HepG2 (cell line): ENCODE measurements around the gene GNB1. TPM values are rescaled to one million over a fixed set of nuclear protein-coding genes. Genes with fewer than 3 reads are reported as not detected.

Source experiments
- ATAC-seq: fragments of 200-7000 bp; cut with Tn5 transposase; 3 replicates; pipeline ENCODE4 v1.9.1; 2020; ENCODE audit warnings: mild to moderate bottlenecking, moderate library complexity
- BruUV-seq: library from RNA; stranded (reverse); fragments of 400-500 nt; replicated peaks from 2 replicates; lab custom pipeline; 2021; lab: Mats Ljungman, UMichigan
- CTCF ChIA-PET: fragments of 300-600 bp; formaldehyde crosslinking; extraction: SDS; loops from one replicate; lab custom pipeline; 2021; ENCODE audit warnings: low total read pairs, inconsistent platforms, low intra/inter-chr PET ratio; lab: Yijun Ruan, JAX
- POLR2A ChIA-PET: fragments of 350-600 bp; sonication (Branson Sonifier 250); formaldehyde crosslinking; loops from one replicate; lab custom pipeline; 2020; ENCODE audit warnings: antibody characterized with exemption, inconsistent platforms; lab: Yijun Ruan, JAX
- DNase-seq: peaks from one replicate; pipeline ENCODE4 v3.0.0-alpha.2; 2015; ENCODE audit warnings: low spot score
- FAIRE-seq: peaks from 3 replicates; lab custom pipeline; 2011; peaks lifted over from hg19 to GRCh38; lab: Jason Lieb, UNC
- H2AFZ ChIP-seq: one replicate; pipeline ENCODE4 v1.6.1; 2011; ENCODE audit warnings: low read length, inconsistent platforms
- H3K27ac ChIP-seq: fragments of 300-600 bp; 3 replicates; pipeline ENCODE4 v1.8.0; 2011; ENCODE audit warnings: mixed run types, mild to moderate bottlenecking, mixed read lengths, low read length, inconsistent platforms; ENCODE audit not compliant: insufficient read depth; ENCODE audit errors: extremely low read length
- H3K27me3 ChIP-seq, 2 experiments: fragments of 200-600 bp in 1 of 2; 2 replicates in 1 of 2; 3 replicates in 1 of 2; pipeline versions ENCODE4 v1.6.0 to v1.8.0; 2011; ENCODE audit warnings: low read length in 2 of 2, mild to moderate bottlenecking in 2 of 2, moderate library complexity in 2 of 2, inconsistent platforms in 1 of 2; ENCODE audit not compliant: insufficient read depth in 2 of 2, control insufficient read depth in 1 of 2
- H3K36me3 ChIP-seq, 2 experiments: fragments of 200-600 bp in 1 of 2; replicated peaks in 1 of 2; 2 replicates in 1 of 2; 3 replicates in 1 of 2; pipeline versions ENCODE4 v1.5.1 to v1.8.0; 2011; ENCODE audit warnings: low read length in 2 of 2, inconsistent platforms in 1 of 2; ENCODE audit not compliant: insufficient read depth in 2 of 2, control insufficient read depth in 1 of 2
- H3K4me1 ChIP-seq: 2 replicates; pipeline ENCODE4 v1.5.1; 2012; ENCODE audit warnings: low read length, inconsistent platforms; ENCODE audit not compliant: insufficient read depth
- H3K4me2 ChIP-seq: 2 replicates; pipeline ENCODE4 v1.6.0; 2011; ENCODE audit warnings: low read depth, low read length, inconsistent platforms
- H3K4me3 ChIP-seq, 3 experiments: fragments of 200-600 bp in 1 of 3; sonication (generic), shearing (Covaris generic) in 1 of 3; replicated peaks in 1 of 3; 2 replicates each; pipeline ENCODE4 v1.5.1; 2011 to 2016; ENCODE audit warnings: low read length in 3 of 3, inconsistent platforms in 2 of 3, low read depth in 2 of 3, mild to moderate bottlenecking in 2 of 3, control low read depth in 1 of 3, mixed read lengths in 1 of 3; ENCODE audit not compliant: insufficient read depth in 1 of 3
- H3K79me2 ChIP-seq: one replicate; pipeline ENCODE4 v1.6.1; 2011; ENCODE audit warnings: low read length, inconsistent platforms; ENCODE audit not compliant: insufficient read depth
- H3K9ac ChIP-seq: 2 replicates; pipeline ENCODE4 v1.6.0; 2011; ENCODE audit warnings: mild to moderate bottlenecking, low read depth, low read length, inconsistent platforms; ENCODE audit not compliant: insufficient read depth
- H3K9me3 ChIP-seq: 2 replicates; pipeline ENCODE4 v1.5.1; 2012; ENCODE audit warnings: mild to moderate bottlenecking, low read length
- H4K20me1 ChIP-seq: 2 replicates; pipeline ENCODE4 v1.6.0; 2011; ENCODE audit warnings: inconsistent platforms, mild to moderate bottlenecking, low read length, moderate library complexity; ENCODE audit not compliant: insufficient read depth
- ATF2 ChIP-seq: sonication (generic); formaldehyde crosslinking; IDR thresholded peaks from 2 replicates; pipeline ENCODE4 v1.4.0; 2020; ENCODE audit warnings: missing genetic modification reagents
- FOXM1 ChIP-seq: sonication (generic); formaldehyde crosslinking; IDR thresholded peaks from 2 replicates; pipeline ENCODE4 v1.5.0; 2020; ENCODE audit warnings: missing genetic modification reagents
- GATA4 ChIP-seq: sonication (generic); IDR thresholded peaks from 2 replicates; pipeline ENCODE4 v1.6.1; 2016; ENCODE audit warnings: antibody characterized with exemption, low read depth, borderline replicate concordance
- GTF3A ChIP-seq: sonication (generic); formaldehyde crosslinking; conservative IDR thresholded peaks from 2 replicates; pipeline ENCODE4 v1.4.0; 2020; ENCODE audit warnings: mild to moderate bottlenecking, missing genetic modification reagents
- HNF1A ChIP-seq, 2 experiments: sonication (generic) in 1 of 2; formaldehyde crosslinking in 1 of 2; IDR thresholded peaks; 2 replicates each; pipeline versions ENCODE4 v1.4.0 to v1.6.1; 2016 to 2020; ENCODE audit warnings: borderline replicate concordance in 1 of 2, low read depth in 1 of 2, mild to moderate bottlenecking in 1 of 2, missing genetic modification reagents in 1 of 2
- HNRNPL ChIP-seq: fragments of 200-400 bp; formaldehyde crosslinking; IDR thresholded peaks from 2 replicates; pipeline ENCODE4 v1.6.1; 2017; ENCODE audit warnings: mild to moderate bottlenecking, low read depth, low read length
- SOX6 ChIP-seq, 2 experiments: fragments of 450-650 bp in 1 of 2; sonication (generic) in 1 of 2; formaldehyde crosslinking in 1 of 2; IDR thresholded peaks; 2 replicates each; pipeline versions ENCODE4 v1.4.0 to v1.6.1; 2017 to 2020; ENCODE audit warnings: antibody characterized with exemption in 1 of 2, mild to moderate bottlenecking in 1 of 2, missing genetic modification reagents in 1 of 2
- ZNF317 ChIP-seq: sonication (generic); formaldehyde crosslinking; IDR thresholded peaks from 2 replicates; pipeline ENCODE4 v1.5.0; 2020; ENCODE audit warnings: mild to moderate bottlenecking, missing genetic modification reagents
- ZNF44 ChIP-seq: sonication (generic); formaldehyde crosslinking; IDR thresholded peaks from 2 replicates; pipeline ENCODE4 v1.5.1; 2020; ENCODE audit warnings: mild to moderate bottlenecking, missing genetic modification reagents
- ZNF547 ChIP-seq: sonication (generic); formaldehyde crosslinking; IDR thresholded peaks from 2 replicates; pipeline ENCODE4 v1.5.1; 2020; ENCODE audit warnings: mild to moderate bottlenecking, missing genetic modification reagents
- ZNF576 ChIP-seq: sonication (generic); formaldehyde crosslinking; IDR thresholded peaks from 2 replicates; pipeline ENCODE4 v1.4.0; 2020; ENCODE audit warnings: mild to moderate bottlenecking, missing genetic modification reagents
- ZNF605 ChIP-seq: sonication (generic); formaldehyde crosslinking; IDR thresholded peaks from 2 replicates; pipeline ENCODE4 v1.8.0; 2022; ENCODE audit warnings: mild to moderate bottlenecking, missing genetic modification reagents
- ZNF629 ChIP-seq: sonication (generic); formaldehyde crosslinking; conservative IDR thresholded peaks from 2 replicates; pipeline ENCODE4 v1.5.0; 2020; ENCODE audit warnings: missing genetic modification reagents
- ZNF678 ChIP-seq: sonication (generic); formaldehyde crosslinking; IDR thresholded peaks from 2 replicates; pipeline ENCODE4 v1.4.0; 2020; ENCODE audit warnings: mild to moderate bottlenecking, missing genetic modification reagents
- WGBS: methylation state at CpG from one replicate; pipeline ENCODE4 v1.1.6; 2017; ENCODE audit warnings: low lambda C conversion rate; 5-methylcytosine and 5-hydroxymethylcytosine counted together
- in situ Hi-C: cut with HindIII; loops from 2 replicates; pipeline ENCODE4 v1.10.0; 2017; ENCODE audit warnings: low pct_unique_long_range_greater_than_20kb; ENCODE audit not compliant: extremely low pct_ligation_motif_present
- intact Hi-C: fragments of 100-400 bp; cut with micrococcal nuclease; formaldehyde crosslinking; loops from one replicate; pipeline ENCODE4 v1.10.0; 2022; ENCODE audit not compliant: unreplicated experiment
- polyA plus RNA-seq, 8 experiments: library from polyadenylated mRNA; depleted of rRNA in 3 of 8; stranded (reverse) in 7 of 8; unstranded in 1 of 8; fragments of >200 nt; fragmentation: Illumina TruSeq in 4 of 8; extraction: Trizol in 4 of 8; gene quantifications; 2 replicates each; pipeline versions ENCODE4 v1.2.1 to v1.2.3, GENCODE V29; 2011 to 2016; ENCODE audit warnings: low read depth in 4 of 8, missing spikeins in 1 of 8, mixed read lengths in 1 of 8; ENCODE audit not compliant: insufficient read depth in 1 of 8
- total RNA-seq, 5 experiments: library from RNA; depleted of rRNA; stranded (reverse); fragments of >200 nt; fragmentation: Illumina TruSeq; extraction: Trizol; gene quantifications; 2 replicates each; pipeline ENCODE4 v1.2.3, GENCODE V29; 2016; ENCODE audit warnings: low read depth in 1 of 5

GNB1 gene
- total and polyA plus RNA-seq, 2 of the 13 experiments (the other 11 are each of a cell fraction or from before 2014, with no cell fraction given): 66.2 to 327 TPM

- peak; percentile 84 for TF ChIP-seq HNRNPL
- TF ChIP-seq ATF2 (CRISPR knock-in tag): peak; percentile 38; the same call in 1 of the 2 replicates
These were observed 29.9 kb upstream of the GNB1 start (continued) for GRCh38 chr1:1920608-1921458.

GRCh38 chr1:1920057-1920607 is 29.2 kb upstream of the GNB1 start:
- FAIRE-seq: no peak
- intact Hi-C loops: no loop called here
- no peak for DNase-seq
- no peaks in the 10 kb centered on the region for H3K9me3 ChIP-seq
- peak overlapping the region; percentile 44 to 73 (median 52) for H3K4me3 ChIP-seq
- H2AFZ ChIP-seq: no peak overlapping the region
- ChIA-PET CTCF (no interaction called here), POLR2A (interaction anchor here (1.0 to 1.7 kb wide), 7 partner anchors 10 to 143 kb away, joined by 3 to 18 read pairs (median 9); no protein-coding TSS in a partner anchor)
- H3K4me2 ChIP-seq: peak overlapping the region; percentile 90
- H3K27me3 ChIP-seq: peaks cover 4 to 10% of the 10 kb centered on the region in 2 experiments; a peak in 3 of 5 replicates
- in situ Hi-C loops: no loop called here
- TSS peak; percentile 78 for BruUV-seq
- no peaks in the 10 kb centered on the region for H3K36me3 ChIP-seq
- H3K27ac ChIP-seq: peak overlapping the region; percentile 59
- no CpG with 5 or more reads among the region's 6 CpGs for WGBS
- no peaks in the 10 kb centered on the region for H3K79me2 ChIP-seq
- peaks cover 65% of the 10 kb centered on the region for H3K4me1 ChIP-seq
- ATAC-seq: peak; percentile 0; the same call in 2 of the 3 replicates
- H3K9ac ChIP-seq: peak overlapping the region; percentile 64
- no peaks in the 10 kb centered on the region for H4K20me1 ChIP-seq
- no peak for TF ChIP-seq GATA4
- TF ChIP-seq SOX6 (IDR thresholded peaks at IDR 0.05): no peak
- TF ChIP-seq SOX6 (CRISPR knock-in tag; IDR thresholded peaks at IDR 0.05): peak; percentile 1; the same call in 1 of the 2 replicates
- TF ChIP-seq ZNF547: 0 out of 2 replicates have a peak, but pooled peaks have one; percentile 9
- TF ChIP-seq ZNF629: peak; percentile 45; the same call in 1 of the 2 replicates
- TF ChIP-seq ZNF44 (CRISPR knock-in tag): 0 out of 2 replicates have a peak, but pooled peaks have one; percentile 16
- TF ChIP-seq ZNF605 (CRISPR knock-in tag): peak; percentile 2; the same call in 1 of the 2 replicates
- TF ChIP-seq ZNF576 (CRISPR knock-in tag): peak; percentile 13; the same call in 1 of the 2 replicates
- TF ChIP-seq GTF3A (CRISPR knock-in tag): peak; percentile 44; the same call in 1 of the 2 replicates
- 0 out of 2 replicates have a peak, but pooled peaks have one; percentile 41 for TF ChIP-seq ZNF678 (CRISPR knock-in tag)
- no peak for TF ChIP-seq FOXM1 (CRISPR knock-in tag)
- TF ChIP-seq HNF1A (IDR thresholded peaks at IDR 0.05; ENCODE audit: low read depth): no peak
- TF ChIP-seq HNF1A (CRISPR knock-in tag; IDR thresholded peaks at IDR 0.05; ENCODE audit: borderline replicate concordance): no peak
- peak; percentile 78 for TF ChIP-seq ZNF317 (CRISPR knock-in tag)
